ENCODE data around the gene S1PR5.

DNA sequence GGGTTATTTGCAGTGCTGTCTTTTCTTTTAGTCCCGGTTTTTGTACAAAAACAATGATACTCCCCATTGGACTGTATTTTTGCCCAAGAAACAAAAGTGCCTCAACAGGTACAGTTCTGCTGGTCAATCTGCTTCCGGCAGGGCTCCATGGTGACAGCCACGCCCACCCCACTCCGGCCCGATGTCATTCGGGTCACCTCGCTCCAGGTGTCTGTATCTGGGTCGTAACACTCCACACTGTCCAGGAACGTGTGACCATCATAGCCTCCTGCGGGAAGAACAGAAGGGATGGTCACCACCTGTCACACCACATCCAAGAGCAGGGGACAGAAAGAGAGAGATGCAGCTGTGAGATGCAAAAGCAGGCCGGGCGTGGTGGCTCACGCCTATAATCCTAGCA lies 30.7 kb downstream of the S1PR5 start:
- TF ChIP-seq CTCF (IDR thresholded peaks at IDR 0.05) (no peak), POLR2A (IDR thresholded peaks at IDR 0.05) (no peak), POLR2AphosphoS5 (IDR thresholded peaks at IDR 0.05) (no peak)

Measured in breast epithelium (tissue), 3 donors.